Heart left ventricle (tissue), 16 donors: Measurements from ENCODE around the gene ATF6. TPM values are rescaled to one million over a fixed set of nuclear protein-coding genes. Genes with fewer than 3 reads are reported as not detected.

ENCODE experiments used
- ATAC-seq, 4 donors: fragments of 200-7000 bp; cut with Tn5 transposase; one replicate each; pipeline ENCODE4 v1.9.1; 2020 to 2022; ENCODE audit warnings: moderate library complexity in 4 of 4, mild to moderate bottlenecking in 3 of 4, moderate number of reproducible peaks in 1 of 4
- DNase-seq, 5 donors: peaks; one replicate each; pipeline ENCODE4 v3.0.0-alpha.2; 2020
- H3K27ac ChIP-seq, 12 donors: fragments of 200-600 bp; sonication (generic) in 4 of 12; one replicate each; pipeline versions ENCODE4 v1.5.0 to v1.8.0; 2016 to 2022; ENCODE audit warnings: mild to moderate bottlenecking in 2 of 12
- H3K27me3 ChIP-seq, 9 donors: fragments of 200-600 bp; sonication (generic) in 2 of 9; one replicate each; pipeline versions ENCODE4 v1.5.1 to v1.8.0; 2016 to 2022; ENCODE audit warnings: mild to moderate bottlenecking in 3 of 9
- H3K36me3 ChIP-seq, 9 donors: fragments of 200-600 bp; sonication (generic) in 2 of 9; one replicate each; pipeline versions ENCODE4 v1.5.0 to v1.8.0; 2018 to 2022; ENCODE audit warnings: mild to moderate bottlenecking in 2 of 9
- H3K4me1 ChIP-seq, 12 donors: fragments of 200-600 bp; sonication (generic) in 4 of 12; one replicate each; pipeline versions ENCODE4 v1.5.0 to v1.8.0; 2016 to 2022; ENCODE audit warnings: mild to moderate bottlenecking in 3 of 12
- H3K4me3 ChIP-seq, 12 donors: fragments of 200-600 bp; sonication (generic) in 4 of 12; one replicate each; pipeline versions ENCODE4 v1.5.0 to v1.8.0; 2017 to 2022; ENCODE audit warnings: mild to moderate bottlenecking in 9 of 12, moderate library complexity in 4 of 12
- H3K9me3 ChIP-seq, 12 donors: fragments of 200-600 bp; sonication (generic) in 4 of 12; one replicate each; pipeline versions ENCODE4 v1.5.0 to v1.8.0; 2016 to 2022; ENCODE audit warnings: mild to moderate bottlenecking in 1 of 12
- CTCF ChIP-seq, 12 donors: fragments of 200-600 bp; sonication (generic) in 4 of 12; IDR thresholded peaks; one replicate each; pipeline versions ENCODE4 v1.5.0 to v1.8.0; 2018 to 2022; ENCODE audit warnings: antibody characterized with exemption in 12 of 12, mild to moderate bottlenecking in 5 of 12
- POLR2A ChIP-seq, 2 donors: fragments of 450-650 bp; IDR thresholded peaks; one replicate each; pipeline ENCODE4 v1.6.1; 2017; ENCODE audit warnings: antibody characterized with exemption in 2 of 2, mild to moderate bottlenecking in 2 of 2, moderate library complexity in 2 of 2
- WGBS, 4 donors: extraction: QIAGEN DNeasy Blood & Tissue Kit in 2 of 4; methylation state at CpG; one replicate each; pipeline versions ENCODE4 v1.1.5 to v1.1.7; 2013 to 2018; 5-methylcytosine and 5-hydroxymethylcytosine counted together
- intact Hi-C, 10 donors: fragments of 100-400 bp; cut with DNase I; formaldehyde crosslinking; loops; one replicate each; pipeline versions ENCODE4 v1.11.1 to v1.14.2; 2022
- polyA plus RNA-seq, 2 donors: library from polyadenylated mRNA; stranded (reverse); fragments of 200-250 nt; gene quantifications; one replicate each; pipeline ENCODE4 v1.2.3, GENCODE V29; 2013
- total RNA-seq, 9 donors: library from RNA; depleted of rRNA in 2 of 9; stranded (reverse); fragments of >200 nt in 2 of 9; fragmentation: NEBNext Ultra II Directional in 3 of 9; extraction: Animal tissue kit (Norgen Biotek cat#: 25700) in 3 of 9; gene quantifications; one replicate each; pipeline versions ENCODE4 v1.1.0 to v1.2.4, GENCODE V29; 2016 to 2023
- donor health status: ischemic (EF 13 %, LVEDD 7.1; RV severe dilation, severe dysfunction).
- donor health status: healthy with polysubstance abuse.
- donor health status: DM: no; HTN: yes; CAD: no.
- donor health status: DM: no; HTN: no; CAD: no.
- donor health status: ischemic (EF 25% LVEDD 6.9; RV normal size, moderate dysfunction).
- donor health status: ischemic (EF 25% LVEDD 5.7; RV mildly dilated, moderate dysfunction).
- donor health status: healthy.
- donor health status: DM: yes; HTN: yes; CAD: no.
- donor health status: ischemic (EF 35%, LVEDD 5.7; RV mildly dilated, moderate dysfunction).
- donor health status: nonischemic (EF 11% LVEDD 7.7; RV severe dilation, severe dysfunction).
- donor health status: DM: yes; HTN: yes; CAD: no.
- donor health status: PGD.
- donor health status: ischemic (EF 29% LVEDD 5.4; RV normal size, mild dysfunction).
- donor health status: nonischemic (EF 23%, LVEDD 6.1; RV moderate dilation, normal function).

Gene ATF6
- total and polyA plus RNA-seq, 11 donors = 3.0 to 24.4 (median 16.3) TPM

DNA sequence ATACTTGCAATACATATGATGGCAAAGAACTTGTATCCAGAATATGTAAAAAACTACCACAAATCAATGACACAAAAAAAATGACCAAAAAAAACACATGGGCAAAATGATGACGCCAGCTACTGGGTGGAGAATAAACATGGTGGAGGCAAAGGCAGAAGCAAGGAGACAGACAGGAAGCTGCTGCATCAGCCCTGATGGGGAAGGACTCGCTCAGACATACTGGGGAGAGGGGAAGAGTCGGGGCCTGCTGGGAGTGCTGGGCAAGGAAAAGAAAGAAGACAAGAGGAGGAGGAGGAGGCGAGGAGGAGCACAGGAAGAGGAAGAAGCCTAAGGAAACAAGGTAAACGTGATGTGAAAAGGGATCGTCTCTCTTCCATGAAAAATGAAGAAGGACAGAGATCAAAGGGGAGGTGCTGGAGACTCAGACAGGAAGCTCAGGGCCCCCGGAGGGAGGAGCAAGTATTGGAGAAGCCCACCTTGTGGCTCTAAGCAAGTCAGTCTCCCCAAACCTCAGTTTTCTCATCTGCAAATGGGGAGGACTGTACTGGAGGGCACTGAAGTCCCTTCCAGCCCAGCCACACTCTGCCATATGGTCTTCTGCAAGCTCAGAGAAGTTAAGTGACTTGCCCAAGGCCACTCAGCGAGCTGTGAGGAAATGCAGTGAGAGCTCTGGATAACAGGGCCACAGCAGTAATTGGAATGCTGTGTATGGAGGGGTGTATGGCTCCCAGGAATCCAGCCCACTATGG is 233.4 kb downstream of the ATF6 start:
- TF ChIP-seq POLR2A (IDR thresholded peaks at IDR 0.05) (no peak), CTCF (IDR thresholded peaks at IDR 0.05) (no peak)
- no peaks in the 10 kb centered on the region for H3K9me3 ChIP-seq
- peaks cover 0 to 20% (median 0%) of the 10 kb centered on the region in 12 donors for H3K4me1 ChIP-seq
- peak overlapping the region in 1 of 12 donors; percentile 74 for H3K27ac ChIP-seq
- no peak for ATAC-seq
- DNase-seq = peak in 1 of 5 donors; percentile 36
- intact Hi-C loops = loop anchor here in 1 of 10 donors (10.0 kb wide), 1 partner anchor 65 kb away; no protein-coding TSS in a partner anchor
- H3K27me3 ChIP-seq = no peaks in the 10 kb centered on the region
- peaks cover 0 to 43% (median 0%) of the 10 kb centered on the region in 9 donors for H3K36me3 ChIP-seq
- H3K4me3 ChIP-seq = no peak overlapping the region
- WGBS, 4 donors = 70 to 78% (median 74%) methylated on average over 8 of the region's 8 CpGs

- 94 to 96% (median 95%) methylated on average over 9 to 11 of the region's 11 CpGs for WGBS, 4 donors
- intact Hi-C loops = loop anchor here in 1 of 10 donors (10.0 kb wide), 1 partner anchor 65 kb away; no protein-coding TSS in a partner anchor
These were observed 233.9 kb downstream of the ATF6 start for GRCh38 chr1:162000053-162000420.

GRCh38 chr1:162003061-162003829 is 237.1 kb downstream of the ATF6 start:
- ATAC-seq (peak in 2 of 4 donors; percentile 16 to 26), DNase-seq (peak in 1 of 5 donors; percentile 48)
- no peaks in the 10 kb centered on the region for H3K9me3 ChIP-seq
- peak overlapping the region in 10 of 12 donors; percentile 24 to 93 (median 49) for H3K27ac ChIP-seq
- WGBS, 4 donors = 77 to 83% (median 81%) methylated on average over 13 to 15 of the region's 15 CpGs
- peaks cover 0 to 29% (median 2%) of the 10 kb centered on the region in 12 donors for H3K4me1 ChIP-seq
- TF ChIP-seq POLR2A (IDR thresholded peaks at IDR 0.05) = no peak
- H3K36me3 ChIP-seq = peaks cover 0 to 13% (median 0%) of the 10 kb centered on the region in 9 donors
- no peaks in the 10 kb centered on the region for H3K27me3 ChIP-seq
- peak overlapping the region in 8 of 12 donors; percentile 5 to 48 (median 26) for H3K4me3 ChIP-seq
- intact Hi-C loops = loop anchor here in 1 of 10 donors (10.0 kb wide), 1 partner anchor 68 kb away; no protein-coding TSS in a partner anchor

More at GRCh38 chr1:162000053-162000420, 233.9 kb downstream of the ATF6 start:
- Histone ChIP-seq H3K27me3 (no peaks in the 10 kb centered on the region), H3K36me3 (peaks cover 0 to 40% (median 0%) of the 10 kb centered on the region in 9 donors), H3K27ac (peak overlapping the region in 1 of 12 donors; percentile 74), H3K9me3 (no peaks in the 10 kb centered on the region), H3K4me1 (peaks cover 0 to 22% (median 0%) of the 10 kb centered on the region in 12 donors), H3K4me3 (no peak overlapping the region)
- DNase-seq = no peak
- ATAC-seq = no peak
- no peak for TF ChIP-seq CTCF (IDR thresholded peaks at IDR 0.05)

- H3K27ac ChIP-seq = peak overlapping the region in 6 of 12 donors; percentile 3 to 93 (median 49)
- ATAC-seq = peak; percentile 32 to 83 (median 78)
- 71 to 90% (median 75%) methylated on average over 5 of the region's 5 CpGs for WGBS, 4 donors
- peak overlapping the region in 5 of 12 donors; percentile 23 to 48 (median 27) for H3K4me3 ChIP-seq
- H3K4me1 ChIP-seq = peaks cover 0 to 29% (median 2%) of the 10 kb centered on the region in 12 donors
- peaks cover 0 to 7% (median 0%) of the 10 kb centered on the region in 9 donors for H3K36me3 ChIP-seq
- no peaks in the 10 kb centered on the region for H3K9me3 ChIP-seq
- peak in 3 of 5 donors; percentile 36 to 56 (median 39) for DNase-seq
- TF ChIP-seq CTCF (IDR thresholded peaks at IDR 0.05) (no peak), POLR2A (IDR thresholded peaks at IDR 0.05) (no peak)
- H3K27me3 ChIP-seq = no peaks in the 10 kb centered on the region
- intact Hi-C loops = loop anchor here in 1 of 10 donors (10.0 kb wide), 1 partner anchor 69 kb away; no protein-coding TSS in a partner anchor
These were observed 237.7 kb downstream of the ATF6 start for GRCh38 chr1:162003830-162004215.
